GM10248 (cell line): ENCODE measurements around the gene BCOR.

Experiments used
- CTCF ChIA-PET: fragments of 300-600 bp; sonication (Branson Sonifier 250); formaldehyde crosslinking; extraction: SDS; loops from one replicate; lab custom pipeline; 2021; ENCODE audit warnings: antibody characterized with exemption; lab: Yijun Ruan, JAX
- POLR2A ChIA-PET: fragments of 350-650 bp; sonication (Branson Sonifier 250); formaldehyde crosslinking; extraction: SDS; loops from one replicate; lab custom pipeline; 2020; ENCODE audit warnings: antibody characterized with exemption; lab: Yijun Ruan, JAX
- DNase-seq: peaks from one replicate; pipeline ENCODE4 v3.0.0; 2012; ENCODE audit errors: extremely low spot score
- CTCF ChIP-seq: IDR thresholded peaks from 2 replicates; pipeline ENCODE4 v1.5.1; 2012; ENCODE audit warnings: mild to moderate bottlenecking, low read depth; ENCODE audit errors: extremely low read depth, missing control alignments, control extremely low read depth

BCOR gene

GRCh38 chrX:40081679-40082068 is 16.1 kb downstream of the BCOR start:
- ChIA-PET POLR2A (interaction anchor here (0.5 to 1.0 kb wide), 2 partner anchors 67 to 226 kb away, joined by 3 read pairs; no protein-coding TSS in a partner anchor), CTCF (interaction anchor here (1.1 kb wide), 1 partner anchor 15 kb away, joined by 3 read pairs; no protein-coding TSS in a partner anchor)
- DNase-seq = no peak

GRCh38 chrX:40080894-40081678 is 16.7 kb downstream of the BCOR start:
- CTCF ChIA-PET = interaction anchor here (1.1 kb wide), 1 partner anchor 16 kb away, joined by 3 read pairs; no protein-coding TSS in a partner anchor
- POLR2A ChIA-PET = no interaction called here
- DNase-seq = no peak
- no peak for TF ChIP-seq CTCF

More at GRCh38 chrX:40081679-40082068, 16.1 kb downstream of the BCOR start:
- TF ChIP-seq CTCF = no peak

GRCh38 chrX:40079572-40079971 is 18.2 kb downstream of the BCOR start:
- POLR2A ChIA-PET = no interaction called here
- no peak for TF ChIP-seq CTCF
- CTCF ChIA-PET = no interaction called here
- DNase-seq = no peak

GRCh38 chrX:40078489-40079227 is 19.1 kb downstream of the BCOR start:
- ChIA-PET CTCF (no interaction called here), POLR2A (no interaction called here)
- TF ChIP-seq CTCF = no peak
- no peak for DNase-seq

GRCh38 chrX:40077906-40078305 is 19.9 kb downstream of the BCOR start:
- ChIA-PET POLR2A (no interaction called here), CTCF (no interaction called here)
- no peak for DNase-seq
- TF ChIP-seq CTCF = no peak

- no peak for TF ChIP-seq CTCF
- CTCF ChIA-PET = no interaction called here
- POLR2A ChIA-PET = interaction anchor here (0.6 kb wide), 2 partner anchors 50 to 54 kb away, joined by 3 to 6 read pairs; no protein-coding TSS in a partner anchor
- no peak for DNase-seq
Measured at GRCh38 chrX:40076750-40077575, 20.8 kb downstream of the BCOR start.
